Aorta (tissue), 5 donors: ENCODE measurements around the gene SUFU. TPM values are rescaled to one million over a fixed set of nuclear protein-coding genes. Genes with fewer than 3 reads are reported as not detected.
A peak's percentile ranks its signal among the peaks of the same experiment; 100 is the strongest.

Experiments used
- ATAC-seq: fragments of 200-7000 bp; cut with Tn5 transposase; one replicate; pipeline ENCODE4 v1.9.1; 2022; ENCODE audit warnings: moderate library complexity; ENCODE audit not compliant: low FRiP score
- DNase-seq, 2 donors: peaks; one replicate each; pipeline ENCODE4 v3.0.0-alpha.2; 2020
- H3K27ac ChIP-seq, 2 donors: one replicate each; pipeline ENCODE4 v1.5.1; 2013; ENCODE audit warnings: low read length in 2 of 2, mild to moderate bottlenecking in 2 of 2, moderate library complexity in 2 of 2, control low read depth in 1 of 2, inconsistent platforms in 1 of 2, low read depth in 1 of 2
- H3K27me3 ChIP-seq, 2 donors: one replicate each; pipeline ENCODE4 v1.6.1; 2013; ENCODE audit warnings: control low read depth in 1 of 2, low read length in 1 of 2, mild to moderate bottlenecking in 1 of 2, moderate library complexity in 1 of 2; ENCODE audit not compliant: insufficient read depth in 2 of 2, control insufficient read depth in 1 of 2
- H3K36me3 ChIP-seq, 2 donors: one replicate each; pipeline ENCODE4 v1.6.1; 2013; ENCODE audit warnings: control low read depth in 1 of 2, low read length in 1 of 2, mild to moderate bottlenecking in 1 of 2; ENCODE audit not compliant: insufficient read depth in 2 of 2, control insufficient read depth in 1 of 2
- H3K4me1 ChIP-seq, 2 donors: one replicate each; pipeline ENCODE4 v1.6.1; 2013; ENCODE audit warnings: low read length in 2 of 2, control low read depth in 1 of 2, mild to moderate bottlenecking in 1 of 2, moderate library complexity in 1 of 2; ENCODE audit not compliant: insufficient read depth in 2 of 2, control insufficient read depth in 1 of 2
- H3K4me3 ChIP-seq, 2 donors: one replicate each; pipeline ENCODE4 v1.5.1; 2013; ENCODE audit warnings: low read length in 2 of 2, control low read depth in 1 of 2, mild to moderate bottlenecking in 1 of 2
- H3K9me3 ChIP-seq: one replicate; pipeline ENCODE4 v1.6.1; 2013; ENCODE audit warnings: mild to moderate bottlenecking, low read length; ENCODE audit not compliant: control insufficient read depth
- WGBS, 2 donors: extraction: QIAGEN DNeasy Blood & Tissue Kit; methylation state at CpG; one replicate each; pipeline ENCODE4 v1.1.7; 2013; 5-methylcytosine and 5-hydroxymethylcytosine counted together
- intact Hi-C, 2 donors: fragments of 100-400 bp; cut with DNase I; formaldehyde crosslinking; loops; one replicate each; pipeline versions ENCODE4 v1.14.2 to v1.15.0; 2022
- polyA plus RNA-seq, 2 donors: library from polyadenylated mRNA; stranded (reverse); fragments of 200-250 nt; gene quantifications; one replicate each; pipeline ENCODE4 v1.2.3, GENCODE V29; 2013
- total RNA-seq, 2 donors: library from RNA; stranded (reverse); fragmentation: NEBNext Ultra II Directional; extraction: Animal tissue kit (Norgen Biotek cat#: 25700); gene quantifications; one replicate each; pipeline ENCODE4 v1.2.1, GENCODE V29; 2021
- donor health status: healthy with polysubstance abuse.
- donor health status: Bipolar disorder and iron deficiency.
- donor health status: DM: no; HTN: no; CAD: no.
- donor health status: DM: no; HTN: no; CAD: no.
- donor health status: DM: yes; HTN: yes; CAD: no.

The SUFU gene
- total and polyA plus RNA-seq, 4 donors, result 2.3 to 24.0 (median 7.9) TPM

DNA sequence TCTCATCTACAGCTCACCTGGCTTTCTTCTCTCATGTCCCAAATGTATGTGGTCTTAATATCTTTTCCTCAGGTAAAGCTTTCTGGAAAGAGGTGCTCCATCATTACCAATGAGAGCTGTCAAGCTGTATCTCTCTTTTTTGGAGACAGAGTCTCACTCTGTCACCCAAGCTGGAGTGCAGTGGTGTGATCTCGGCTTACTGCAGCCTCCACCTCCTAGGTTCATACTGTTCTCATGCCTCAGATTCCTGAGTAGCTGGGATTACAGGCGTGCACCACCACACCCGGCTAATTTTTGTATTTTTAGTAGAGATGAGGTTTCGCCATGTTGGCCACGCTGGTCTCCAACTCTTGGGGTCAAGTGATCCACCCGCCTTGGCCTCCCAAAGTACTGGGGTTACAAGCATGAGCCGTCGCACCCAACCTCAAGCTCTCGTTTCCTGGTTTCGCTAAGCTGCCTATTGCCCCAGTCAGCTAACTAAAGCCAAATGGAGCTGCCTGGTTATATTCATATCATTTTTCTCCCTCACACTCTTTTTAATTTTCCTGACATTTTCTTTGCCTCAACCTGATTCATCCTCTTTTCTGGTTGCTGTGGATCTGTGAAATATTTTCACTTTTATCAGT, 60.5 kb downstream of the SUFU start:
- H3K36me3 ChIP-seq, result no peaks in the 10 kb centered on the region
- H3K9me3 ChIP-seq, result no peaks in the 10 kb centered on the region
- no peak for DNase-seq
- H3K4me1 ChIP-seq, result no peaks in the 10 kb centered on the region
- intact Hi-C loops, result no loop called here
- H3K4me3 ChIP-seq, result no peak overlapping the region
- H3K27ac ChIP-seq, result no peak overlapping the region
- 95% methylated on average over 10 of the region's 10 CpGs for WGBS, 2 donors
- no peaks in the 10 kb centered on the region for H3K27me3 ChIP-seq
- no peak for ATAC-seq

DNA sequence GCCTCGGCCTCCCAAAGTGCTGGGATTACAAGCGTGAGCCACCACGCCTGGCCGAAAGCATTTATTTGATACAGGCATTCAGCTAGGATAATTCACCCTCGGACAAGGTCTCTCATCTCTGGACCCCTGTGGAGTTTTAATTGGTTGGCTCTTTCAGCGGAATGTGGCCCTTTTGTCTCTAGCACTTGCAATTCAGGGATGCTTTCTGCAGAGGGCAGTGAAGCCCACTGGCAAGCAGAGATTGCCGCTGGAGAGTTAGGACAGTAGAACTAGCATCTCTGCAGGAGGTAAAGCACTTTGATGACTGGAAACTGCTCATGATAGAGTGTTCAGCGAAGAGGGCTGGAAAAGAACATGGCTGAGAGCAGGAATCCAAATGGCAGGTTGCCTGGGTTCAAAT, 62.0 kb downstream of the SUFU start:
- Histone ChIP-seq H3K9me3 (no peaks in the 10 kb centered on the region), H3K4me3 (no peak overlapping the region), H3K27me3 (no peaks in the 10 kb centered on the region), H3K27ac (no peak overlapping the region), H3K36me3 (no peaks in the 10 kb centered on the region), H3K4me1 (no peaks in the 10 kb centered on the region)
- 89 to 92% methylated on average over 8 of the region's 8 CpGs for WGBS, 2 donors
- DNase-seq (no peak), ATAC-seq (no peak)
- intact Hi-C loops, result no loop called here

DNA sequence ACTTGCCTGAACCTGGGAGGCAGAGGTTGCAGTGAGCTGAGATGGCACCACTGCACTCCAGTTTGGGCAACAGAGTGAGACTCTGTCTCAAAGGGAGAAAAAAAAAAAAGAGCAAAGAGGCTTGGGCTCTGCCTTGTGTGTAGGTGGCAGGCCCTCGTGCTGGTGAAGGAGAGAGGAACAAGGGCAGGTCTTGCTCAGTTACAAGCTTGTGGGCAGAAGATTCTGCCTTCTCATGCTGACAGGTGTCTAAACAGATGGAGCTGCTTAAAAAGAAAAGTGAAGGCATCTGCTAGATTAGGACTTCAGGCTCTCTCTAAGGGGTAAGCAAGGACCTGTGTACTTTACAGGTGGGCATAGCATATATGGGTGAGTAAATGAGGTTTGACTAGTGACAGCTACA, 75.0 kb downstream of the SUFU start:
- Histone ChIP-seq H3K4me1 (no peaks in the 10 kb centered on the region), H3K4me3 (no peak overlapping the region), H3K27ac (no peak overlapping the region), H3K27me3 (no peaks in the 10 kb centered on the region), H3K36me3 (no peaks in the 10 kb centered on the region), H3K9me3 (no peaks in the 10 kb centered on the region)
- intact Hi-C loops, result no loop called here
- no peak for DNase-seq
- no peak for ATAC-seq
- 47 to 66% methylated on average over 1 of the region's 1 CpG for WGBS, 2 donors

DNA sequence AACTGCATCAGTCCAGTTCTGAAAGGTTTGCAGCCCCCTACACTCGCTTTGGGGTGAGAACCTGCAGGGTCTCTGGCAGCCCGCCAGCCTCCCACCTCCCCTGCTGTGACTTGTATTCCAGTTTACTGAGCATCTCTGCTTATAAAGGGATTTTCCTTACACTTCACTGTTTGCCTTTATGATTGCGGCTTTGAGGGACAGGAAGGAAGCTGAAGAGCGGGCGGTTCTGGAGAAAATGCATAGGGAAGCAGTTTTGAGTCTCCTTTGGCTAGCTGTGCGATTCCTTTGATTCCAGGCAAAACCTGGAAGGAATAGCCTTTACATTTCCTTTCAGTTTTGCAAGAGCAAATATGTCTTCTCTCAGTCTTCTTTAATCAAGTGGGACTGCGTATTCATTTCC, 75.6 kb downstream of the SUFU start:
- H3K4me3 ChIP-seq, result no peak overlapping the region
- no peaks in the 10 kb centered on the region for H3K36me3 ChIP-seq
- intact Hi-C loops, result no loop called here

DNA sequence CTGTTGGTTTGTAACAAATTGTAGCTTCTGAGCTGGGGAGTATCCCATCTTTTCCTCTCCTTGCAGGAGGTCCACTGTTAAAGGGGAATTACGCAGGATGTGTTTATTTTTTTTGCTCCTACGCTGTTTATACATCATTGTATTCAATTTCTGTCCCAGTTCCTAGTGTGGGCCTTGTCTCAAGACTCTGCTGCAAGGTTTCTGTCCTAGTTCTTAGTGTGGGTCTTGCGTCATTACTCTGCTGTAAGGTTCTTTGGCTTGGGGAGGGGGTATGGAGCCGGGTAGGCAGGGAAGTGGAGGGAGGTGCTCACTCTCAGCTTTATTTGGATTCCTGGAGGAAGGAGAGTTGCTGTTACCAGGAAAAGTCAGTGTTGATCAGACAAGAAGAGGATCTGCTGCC, 76.5 kb downstream of the SUFU start:
- H3K27me3 ChIP-seq, result no peaks in the 10 kb centered on the region
- H3K4me1 ChIP-seq, result no peaks in the 10 kb centered on the region
- no peaks in the 10 kb centered on the region for H3K9me3 ChIP-seq
- ATAC-seq (no peak), DNase-seq (no peak)
- H3K27ac ChIP-seq, result no peak overlapping the region
- 80% methylated on average over 4 of the region's 4 CpGs for WGBS, 2 donors
- no peak overlapping the region for H3K4me3 ChIP-seq
- H3K36me3 ChIP-seq, result no peaks in the 10 kb centered on the region
- intact Hi-C loops, result loop anchor here in 1 of 2 donors (5.0 kb wide), 1 partner anchor 188 kb away; no protein-coding TSS in a partner anchor

More for the DNA sequence above, 75.6 kb downstream of the SUFU start:
- DNase-seq (no peak), ATAC-seq (no peak)
- Histone ChIP-seq H3K9me3 (no peaks in the 10 kb centered on the region), H3K27ac (no peak overlapping the region), H3K4me1 (no peaks in the 10 kb centered on the region), H3K27me3 (no peaks in the 10 kb centered on the region)
- 74 to 80% methylated on average over 7 of the region's 7 CpGs for WGBS, 2 donors

DNA sequence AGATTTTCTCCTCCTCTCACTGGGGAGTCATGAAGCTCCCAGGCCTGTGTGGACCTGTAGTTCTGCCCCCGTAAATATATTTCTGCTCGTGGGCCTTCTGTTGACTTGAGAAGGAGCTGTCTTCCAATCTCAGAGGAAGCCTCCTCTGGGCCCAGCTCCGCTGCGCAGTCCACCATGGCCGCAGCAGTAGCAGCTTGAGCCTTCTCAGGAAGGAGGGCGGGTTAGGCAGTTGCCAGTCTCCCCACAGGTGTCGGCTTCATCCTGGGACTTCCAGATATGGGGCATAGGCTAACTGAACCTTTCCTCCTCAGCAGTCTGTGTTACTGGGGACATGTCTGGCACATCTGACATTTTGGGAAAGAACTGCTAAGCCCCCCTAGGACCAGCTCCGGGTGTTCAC, 77.6 kb downstream of the SUFU start:
- Histone ChIP-seq H3K4me1 (no peaks in the 10 kb centered on the region), H3K36me3 (no peaks in the 10 kb centered on the region), H3K9me3 (no peaks in the 10 kb centered on the region), H3K27me3 (no peaks in the 10 kb centered on the region), H3K4me3 (no peak overlapping the region), H3K27ac (no peak overlapping the region)
- intact Hi-C loops, result loop anchor here in 1 of 2 donors (5.0 kb wide), 1 partner anchor 189 kb away; no protein-coding TSS in a partner anchor
- ATAC-seq, result no peak
- WGBS, 2 donors, result 84 to 87% methylated on average over 8 of the region's 8 CpGs
- DNase-seq, result no peak

DNA sequence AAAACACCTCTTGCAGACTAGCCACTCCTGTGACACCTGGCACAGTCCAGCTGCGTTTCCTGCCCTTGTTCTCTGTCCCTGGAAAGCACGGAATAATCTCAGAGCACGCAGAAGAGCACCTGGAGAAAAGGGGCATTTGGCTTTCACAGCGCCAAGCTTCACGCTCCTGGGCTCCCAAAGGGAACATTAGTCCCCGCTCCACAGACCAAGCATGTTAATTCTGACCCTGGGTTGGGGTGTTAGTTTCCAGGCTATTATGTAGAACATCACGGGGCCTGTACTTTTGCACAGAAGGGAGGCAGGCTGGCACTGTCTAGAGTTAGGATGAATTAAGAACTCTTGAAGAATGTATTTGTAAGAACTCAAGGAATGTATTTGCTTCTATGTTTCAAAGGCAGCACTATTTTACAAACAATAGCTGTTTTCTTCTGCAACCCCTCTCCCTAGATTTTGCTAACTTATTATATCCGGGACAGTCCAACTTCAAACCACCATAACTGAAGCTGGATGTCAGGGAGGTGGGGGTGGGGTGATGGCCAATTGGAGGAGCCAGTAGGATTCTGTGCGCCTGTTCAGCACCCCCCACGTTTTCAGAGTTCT, 78.3 kb downstream of the SUFU start:
- no peak for DNase-seq
- Histone ChIP-seq H3K4me3 (no peak overlapping the region), H3K4me1 (no peaks in the 10 kb centered on the region), H3K27ac (no peak overlapping the region), H3K9me3 (no peaks in the 10 kb centered on the region), H3K27me3 (no peaks in the 10 kb centered on the region), H3K36me3 (no peaks in the 10 kb centered on the region)
- no peak for ATAC-seq
- intact Hi-C loops, result loop anchor here (2.0 to 5.0 kb wide), 2 partner anchors 77 to 190 kb away; no protein-coding TSS in a partner anchor
- 62 to 64% methylated on average over 10 of the region's 10 CpGs for WGBS, 2 donors

DNA sequence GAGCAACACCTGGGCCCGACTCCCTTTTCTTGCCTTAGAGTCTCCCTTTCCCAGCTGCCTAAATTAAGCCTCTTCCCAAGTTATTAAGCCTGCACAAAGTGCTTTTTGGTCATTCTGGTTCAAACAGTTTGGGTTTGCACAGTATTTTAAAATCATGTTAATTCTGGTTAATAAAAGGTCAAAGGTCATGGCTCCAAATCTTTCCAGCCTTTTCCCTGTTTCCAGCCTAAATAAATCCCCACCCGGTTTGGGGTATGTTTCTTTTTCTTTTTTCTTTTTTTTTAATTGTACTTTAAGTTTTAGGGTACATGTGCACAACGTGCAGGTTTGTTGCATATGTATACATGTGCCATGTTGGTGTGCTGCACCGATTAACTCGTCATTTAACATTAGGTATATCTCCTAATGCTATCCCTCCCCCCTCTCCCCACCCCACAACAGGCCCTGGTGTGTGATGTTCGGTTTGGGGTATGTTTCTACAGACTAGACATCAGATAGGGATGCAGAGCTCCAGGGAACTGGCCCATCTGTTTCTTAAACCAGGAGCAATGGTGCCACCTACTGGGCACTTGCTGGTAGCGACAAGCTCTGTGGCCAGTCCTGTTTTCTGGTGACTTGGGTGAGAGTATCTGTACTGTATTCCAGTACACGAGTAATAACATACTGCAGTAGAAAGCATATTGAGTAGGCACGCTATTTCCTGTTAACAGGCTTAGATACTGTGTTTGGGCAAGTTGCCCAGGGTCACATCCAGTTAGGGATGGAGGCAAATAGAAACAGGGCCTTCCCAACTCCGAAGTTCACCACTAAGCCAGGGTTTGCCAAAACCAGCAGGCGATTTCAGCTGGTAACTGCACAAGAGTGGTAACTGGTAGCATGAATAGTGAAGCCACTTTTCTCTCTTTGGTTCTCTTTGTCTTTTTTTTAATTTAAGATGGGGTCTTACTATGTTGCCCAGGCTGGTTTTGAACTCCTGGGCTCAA, 80.0 kb downstream of the SUFU start:
- intact Hi-C loops, result loop anchor here (1.0 to 5.0 kb wide), 3 partner anchors 79 to 191 kb away; partner anchors contain the start of gene SUFU (in 1 of the 2)

More for the DNA sequence above, 80.0 kb downstream of the SUFU start:
- peak; percentile 90 for ATAC-seq
- Histone ChIP-seq H3K27ac (no peak overlapping the region), H3K36me3 (no peaks in the 10 kb centered on the region), H3K4me3 (no peak overlapping the region), H3K9me3 (no peaks in the 10 kb centered on the region), H3K27me3 (no peaks in the 10 kb centered on the region), H3K4me1 (no peaks in the 10 kb centered on the region)
- peak; percentile 90 to 93 for DNase-seq
- WGBS, 2 donors, result 30% methylated on average over 11 of the region's 11 CpGs
